HepG2 (cell line): ENCODE measurements around the gene ENTPD7. TPM values are rescaled to one million over a fixed set of nuclear protein-coding genes. Genes with fewer than 3 reads are reported as not detected.

Experiments used
- ATM ChIP-seq: fragments of 450-650 bp; IDR thresholded peaks from 2 replicates; pipeline ENCODE4 v1.7.1; 2017; ENCODE audit warnings: mild to moderate bottlenecking, borderline replicate concordance
- FOXP4 ChIP-seq: sonication (generic); formaldehyde crosslinking; IDR thresholded peaks from 2 replicates; pipeline ENCODE4 v1.4.0; 2020; ENCODE audit warnings: missing genetic modification reagents
- GLI4 ChIP-seq: sonication (generic); formaldehyde crosslinking; IDR thresholded peaks from 2 replicates; pipeline ENCODE4 v1.5.1; 2020; ENCODE audit warnings: missing genetic modification reagents, mild to moderate bottlenecking, moderate library complexity, borderline replicate concordance
- HOXD1 ChIP-seq: sonication (generic); formaldehyde crosslinking; IDR thresholded peaks from 2 replicates; pipeline ENCODE4 v1.5.0; 2020; ENCODE audit warnings: missing genetic modification reagents
- IKZF1 ChIP-seq: fragments of 450-650 bp; IDR thresholded peaks from 2 replicates; pipeline ENCODE4 v1.7.1; 2016
- KDM2A ChIP-seq: sonication (generic); formaldehyde crosslinking; IDR thresholded peaks from 2 replicates; pipeline ENCODE4 v1.4.0; 2020; ENCODE audit warnings: low read depth, missing genetic modification reagents, borderline replicate concordance
- KLF11 ChIP-seq: IDR thresholded peaks from 2 replicates; pipeline ENCODE4 v1.6.1; 2016; ENCODE audit warnings: missing compliant biosample characterization
- KLF13 ChIP-seq: sonication (generic); formaldehyde crosslinking; IDR thresholded peaks from 2 replicates; pipeline ENCODE4 v1.4.0; 2020; ENCODE audit warnings: mild to moderate bottlenecking, missing genetic modification reagents
- KMT2B ChIP-seq: IDR thresholded peaks from 2 replicates; pipeline ENCODE4 v1.6.1; 2016; ENCODE audit warnings: missing genetic modification reagents, missing compliant biosample characterization
- MYNN ChIP-seq: sonication (generic); formaldehyde crosslinking; IDR thresholded peaks from 2 replicates; pipeline ENCODE4 v1.4.0; 2020; ENCODE audit warnings: mild to moderate bottlenecking, low read depth, missing genetic modification reagents
- REL ChIP-seq: sonication (generic); formaldehyde crosslinking; conservative IDR thresholded peaks from 2 replicates; pipeline ENCODE4 v1.8.0; 2022; ENCODE audit warnings: mild to moderate bottlenecking, missing genetic modification reagents, moderate library complexity
- WIZ ChIP-seq: sonication (generic); formaldehyde crosslinking; IDR thresholded peaks from 2 replicates; pipeline ENCODE4 v1.5.1; 2020; ENCODE audit warnings: mild to moderate bottlenecking, missing genetic modification reagents
- ZNF12 ChIP-seq: sonication (generic); formaldehyde crosslinking; IDR thresholded peaks from 2 replicates; pipeline ENCODE4 v1.5.0; 2020; ENCODE audit warnings: missing genetic modification reagents
- ZNF484 ChIP-seq: sonication (generic); formaldehyde crosslinking; IDR thresholded peaks from 2 replicates; pipeline ENCODE4 v1.5.1; 2020; ENCODE audit warnings: mild to moderate bottlenecking, low read depth, missing genetic modification reagents, borderline replicate concordance
- ZNF501 ChIP-seq: sonication (generic); formaldehyde crosslinking; IDR thresholded peaks from 2 replicates; pipeline ENCODE4 v1.5.1; 2020; ENCODE audit warnings: mild to moderate bottlenecking, moderate library complexity, missing genetic modification reagents
- ZNF577 ChIP-seq: sonication (generic); formaldehyde crosslinking; IDR thresholded peaks from 2 replicates; pipeline ENCODE4 v1.4.0; 2020; ENCODE audit warnings: mild to moderate bottlenecking, low read depth, missing genetic modification reagents, borderline replicate concordance
- ZNF713 ChIP-seq: sonication (generic); formaldehyde crosslinking; IDR thresholded peaks from 2 replicates; pipeline ENCODE4 v1.4.0; 2020; ENCODE audit warnings: mild to moderate bottlenecking, missing genetic modification reagents
- polyA plus RNA-seq, 8 experiments: library from polyadenylated mRNA; depleted of rRNA in 3 of 8; stranded (reverse) in 7 of 8; unstranded in 1 of 8; fragments of >200 nt; fragmentation: Illumina TruSeq in 4 of 8; extraction: Trizol in 4 of 8; gene quantifications; 2 replicates each; pipeline versions ENCODE4 v1.2.1 to v1.2.3, GENCODE V29; 2011 to 2016; ENCODE audit warnings: low read depth in 4 of 8, missing spikeins in 1 of 8, mixed read lengths in 1 of 8; ENCODE audit not compliant: insufficient read depth in 1 of 8
- total RNA-seq, 5 experiments: library from RNA; depleted of rRNA; stranded (reverse); fragments of >200 nt; fragmentation: Illumina TruSeq; extraction: Trizol; gene quantifications; 2 replicates each; pipeline ENCODE4 v1.2.3, GENCODE V29; 2016; ENCODE audit warnings: low read depth in 1 of 5
- TF ChIP-seq, protein P1 (sequence below): sonication (generic); formaldehyde crosslinking; IDR thresholded peaks from 2 replicates; pipeline ENCODE4 v1.4.0; 2020; ENCODE audit warnings: missing genetic modification reagents, borderline replicate concordance
- TF ChIP-seq, protein P2 (sequence below): sonication (generic); formaldehyde crosslinking; IDR thresholded peaks from 2 replicates; pipeline ENCODE4 v1.4.0; 2020; ENCODE audit warnings: missing genetic modification reagents, borderline replicate concordance
- TF ChIP-seq, protein P3 (sequence below): sonication (generic); formaldehyde crosslinking; IDR thresholded peaks from 2 replicates; pipeline ENCODE4 v1.4.0; 2020; ENCODE audit warnings: missing genetic modification reagents, low read depth, mild to moderate bottlenecking, borderline replicate concordance

The ENTPD7 gene
- total and polyA plus RNA-seq, 2 of the 13 experiments (the other 11 are each of a cell fraction or from before 2014, with no cell fraction given): 7.6 to 36.5 TPM

DNA sequence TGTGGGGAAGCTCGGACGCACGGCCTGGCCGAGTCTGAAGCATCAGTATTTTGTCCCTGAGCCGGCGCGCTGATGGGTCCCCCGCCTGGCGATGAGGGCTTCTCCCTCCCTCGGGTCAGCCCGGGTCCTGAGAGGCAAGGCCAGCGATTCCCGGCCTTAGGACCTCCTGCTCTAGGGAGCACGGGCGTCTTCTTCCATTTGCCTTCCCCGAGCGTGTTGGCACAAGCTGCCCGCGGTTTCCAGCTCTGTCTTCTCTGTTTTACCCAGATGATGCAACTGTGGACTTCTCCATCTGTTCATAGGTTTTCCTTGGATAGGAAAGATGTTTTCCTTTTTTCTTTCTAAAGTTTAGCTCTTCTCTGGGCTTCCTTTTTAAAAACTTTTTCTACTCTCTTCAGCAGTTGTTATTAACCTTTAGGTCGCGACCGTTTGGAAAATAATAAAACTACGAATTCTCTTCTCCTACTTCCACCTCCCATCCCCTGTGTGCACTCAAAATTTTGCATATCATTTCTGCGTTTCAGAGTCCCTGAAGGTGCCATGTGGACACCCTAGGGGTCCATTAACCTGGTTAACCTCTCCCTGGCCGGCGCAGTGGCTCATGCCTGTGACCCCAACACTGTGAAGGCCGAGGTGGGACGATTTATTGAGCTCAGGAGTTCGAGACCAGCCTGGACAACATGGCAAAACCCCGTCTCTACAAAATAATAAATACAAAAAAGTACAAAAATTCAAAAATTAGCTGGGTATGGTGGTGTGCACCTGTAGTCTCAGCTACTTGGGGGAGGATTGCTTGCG, 37.7 kb upstream of the ENTPD7 start (continued):
- TF ChIP-seq, protein P1, sequence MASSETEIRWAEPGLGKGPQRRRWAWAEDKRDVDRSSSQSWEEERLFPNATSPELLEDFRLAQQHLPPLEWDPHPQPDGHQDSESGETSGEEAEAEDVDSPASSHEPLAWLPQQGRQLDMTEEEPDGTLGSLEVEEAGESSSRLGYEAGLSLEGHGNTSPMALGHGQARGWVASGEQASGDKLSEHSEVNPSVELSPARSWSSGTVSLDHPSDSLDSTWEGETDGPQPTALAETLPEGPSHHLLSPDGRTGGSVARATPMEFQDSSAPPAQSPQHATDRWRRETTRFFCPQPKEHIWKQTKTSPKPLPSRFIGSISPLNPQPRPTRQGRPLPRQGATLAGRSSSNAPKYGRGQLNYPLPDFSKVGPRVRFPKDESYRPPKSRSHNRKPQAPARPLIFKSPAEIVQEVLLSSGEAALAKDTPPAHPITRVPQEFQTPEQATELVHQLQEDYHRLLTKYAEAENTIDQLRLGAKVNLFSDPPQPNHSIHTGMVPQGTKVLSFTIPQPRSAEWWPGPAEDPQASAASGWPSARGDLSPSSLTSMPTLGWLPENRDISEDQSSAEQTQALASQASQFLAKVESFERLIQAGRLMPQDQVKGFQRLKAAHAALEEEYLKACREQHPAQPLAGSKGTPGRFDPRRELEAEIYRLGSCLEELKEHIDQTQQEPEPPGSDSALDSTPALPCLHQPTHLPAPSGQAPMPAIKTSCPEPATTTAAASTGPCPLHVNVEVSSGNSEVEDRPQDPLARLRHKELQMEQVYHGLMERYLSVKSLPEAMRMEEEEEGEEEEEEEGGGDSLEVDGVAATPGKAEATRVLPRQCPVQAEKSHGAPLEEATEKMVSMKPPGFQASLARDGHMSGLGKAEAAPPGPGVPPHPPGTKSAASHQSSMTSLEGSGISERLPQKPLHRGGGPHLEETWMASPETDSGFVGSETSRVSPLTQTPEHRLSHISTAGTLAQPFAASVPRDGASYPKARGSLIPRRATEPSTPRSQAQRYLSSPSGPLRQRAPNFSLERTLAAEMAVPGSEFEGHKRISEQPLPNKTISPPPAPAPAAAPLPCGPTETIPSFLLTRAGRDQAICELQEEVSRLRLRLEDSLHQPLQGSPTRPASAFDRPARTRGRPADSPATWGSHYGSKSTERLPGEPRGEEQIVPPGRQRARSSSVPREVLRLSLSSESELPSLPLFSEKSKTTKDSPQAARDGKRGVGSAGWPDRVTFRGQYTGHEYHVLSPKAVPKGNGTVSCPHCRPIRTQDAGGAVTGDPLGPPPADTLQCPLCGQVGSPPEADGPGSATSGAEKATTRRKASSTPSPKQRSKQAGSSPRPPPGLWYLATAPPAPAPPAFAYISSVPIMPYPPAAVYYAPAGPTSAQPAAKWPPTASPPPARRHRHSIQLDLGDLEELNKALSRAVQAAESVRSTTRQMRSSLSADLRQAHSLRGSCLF: no peak
- TF ChIP-seq GLI4 (CRISPR knock-in tag) (no peak), KLF11 (CRISPR knock-in tag) (no peak), FOXP4 (0 out of 2 replicates have a peak, but pooled peaks have one; percentile 5), KLF13 (CRISPR knock-in tag) (no peak), IKZF1 (no peak), ZNF577 (CRISPR knock-in tag) (no peak), ZNF713 (CRISPR knock-in tag) (no peak), MYNN (no peak), REL (CRISPR knock-in tag) (no peak), ATM (no peak), ZNF12 (CRISPR knock-in tag) (no peak), HOXD1 (CRISPR knock-in tag) (no peak), KDM2A (CRISPR knock-in tag) (no peak), ZNF484 (CRISPR knock-in tag) (no peak), ZNF501 (CRISPR knock-in tag) (peak; percentile 9), KMT2B (no peak), WIZ (CRISPR knock-in tag) (no peak)
- TF ChIP-seq, protein P2, sequence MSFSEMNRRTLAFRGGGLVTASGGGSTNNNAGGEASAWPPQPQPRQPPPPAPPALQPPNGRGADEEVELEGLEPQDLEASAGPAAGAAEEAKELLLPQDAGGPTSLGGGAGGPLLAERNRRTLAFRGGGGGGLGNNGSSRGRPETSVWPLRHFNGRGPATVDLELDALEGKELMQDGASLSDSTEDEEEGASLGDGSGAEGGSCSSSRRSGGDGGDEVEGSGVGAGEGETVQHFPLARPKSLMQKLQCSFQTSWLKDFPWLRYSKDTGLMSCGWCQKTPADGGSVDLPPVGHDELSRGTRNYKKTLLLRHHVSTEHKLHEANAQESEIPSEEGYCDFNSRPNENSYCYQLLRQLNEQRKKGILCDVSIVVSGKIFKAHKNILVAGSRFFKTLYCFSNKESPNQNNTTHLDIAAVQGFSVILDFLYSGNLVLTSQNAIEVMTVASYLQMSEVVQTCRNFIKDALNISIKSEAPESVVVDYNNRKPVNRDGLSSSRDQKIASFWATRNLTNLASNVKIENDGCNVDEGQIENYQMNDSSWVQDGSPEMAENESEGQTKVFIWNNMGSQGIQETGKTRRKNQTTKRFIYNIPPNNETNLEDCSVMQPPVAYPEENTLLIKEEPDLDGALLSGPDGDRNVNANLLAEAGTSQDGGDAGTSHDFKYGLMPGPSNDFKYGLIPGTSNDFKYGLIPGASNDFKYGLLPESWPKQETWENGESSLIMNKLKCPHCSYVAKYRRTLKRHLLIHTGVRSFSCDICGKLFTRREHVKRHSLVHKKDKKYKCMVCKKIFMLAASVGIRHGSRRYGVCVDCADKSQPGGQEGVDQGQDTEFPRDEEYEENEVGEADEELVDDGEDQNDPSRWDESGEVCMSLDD (CRISPR knock-in tag): no peak; the same call in 1 of the 2 replicates
- TF ChIP-seq, protein P3, sequence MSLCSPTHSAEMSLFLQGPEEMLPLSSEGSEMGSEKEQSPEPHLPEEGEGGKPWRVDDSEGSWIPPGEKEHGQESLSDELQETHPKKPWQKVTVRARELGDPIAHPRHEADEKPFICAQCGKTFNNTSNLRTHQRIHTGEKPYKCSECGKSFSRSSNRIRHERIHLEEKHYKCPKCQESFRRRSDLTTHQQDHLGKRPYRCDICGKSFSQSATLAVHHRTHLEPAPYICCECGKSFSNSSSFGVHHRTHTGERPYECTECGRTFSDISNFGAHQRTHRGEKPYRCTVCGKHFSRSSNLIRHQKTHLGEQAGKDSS (CRISPR knock-in tag): no peak
